Natural killer cell treated with Interleukin-12 subunit alpha and Interleukin-12 subunit beta and Interleukin-15 and Interleukin-18, amount 100 ng/mL, for 72 hours (primary cell): ENCODE measurements around the gene MEN1. TPM values are rescaled to one million over a fixed set of nuclear protein-coding genes. Genes with fewer than 3 reads are reported as not detected.
A peak's percentile ranks its signal among the peaks of the same experiment; 100 is the strongest.

Source experiments
- ATAC-seq, 2 donors: fragments of 150-1000 bp; cut with Tn5 transposase in 1 of 2; sonication (Bioruptor Pico), chemical (Tn5 transposase) in 1 of 2; 2 replicates each; pipeline ENCODE4 v1.10.0; 2021
- DNase-seq: peaks from one replicate; pipeline ENCODE4 v3.0.0; 2022; ENCODE audit warnings: low spot score
- H3K27ac Mint-ChIP-seq, 2 donors: 1 replicate in 1 of 2; 2 replicates in 1 of 2; pipeline ENCODE4 v1.8.0; 2022; ENCODE audit warnings: mixed read lengths in 2 of 2, mild to moderate bottlenecking in 1 of 2, moderate library complexity in 1 of 2
- H3K27me3 Mint-ChIP-seq, 2 donors: 1 replicate in 1 of 2; 2 replicates in 1 of 2; pipeline ENCODE4 v1.8.0; 2022; ENCODE audit warnings: mixed read lengths in 2 of 2
- H3K36me3 Mint-ChIP-seq: one replicate; pipeline ENCODE4 v1.8.0; 2022; ENCODE audit warnings: mixed read lengths
- H3K4me1 Mint-ChIP-seq, 2 donors: 1 replicate in 1 of 2; 2 replicates in 1 of 2; pipeline ENCODE4 v1.8.0; 2022; ENCODE audit warnings: low read depth in 2 of 2, mixed read lengths in 2 of 2, mild to moderate bottlenecking in 1 of 2
- H3K4me3 Mint-ChIP-seq: one replicate; pipeline ENCODE4 v1.8.0; 2022; ENCODE audit warnings: mixed read lengths
- H3K9me3 Mint-ChIP-seq: 2 replicates; pipeline ENCODE4 v1.8.0; 2022; ENCODE audit warnings: mixed read lengths
- total RNA-seq, 2 donors: library from RNA; stranded (reverse); gene quantifications; one replicate each; pipeline ENCODE4 v1.2.3, GENCODE V29; 2022

MEN1 gene
- 10 to 100 TPM; 32.6 to 53.5 TPM for total RNA-seq

GRCh38 chr11:64810271-64810890, at the start of gene MEN1:
MEN1 (minus strand) TSS chr11:64810551; CDS start chr11:64810109, 442 bp downstream.
- no peaks in the 10 kb centered on the region for H3K27me3 Mint-ChIP-seq
- ATAC-seq (peak; percentile 94 to 96), DNase-seq (peak; percentile 87)
- H3K4me1 Mint-ChIP-seq = peaks cover 20 to 21% of the 10 kb centered on the region in 2 donors
- no peaks in the 10 kb centered on the region for H3K36me3 Mint-ChIP-seq
- peak within 1 kb of the TSS; percentile 88 to 93 for H3K27ac Mint-ChIP-seq
- H3K4me3 Mint-ChIP-seq = peak within 1 kb of the TSS; percentile 93
- H3K9me3 Mint-ChIP-seq = no peaks in the 10 kb centered on the region

- peak overlapping the region; percentile 88 to 92 for H3K27ac Mint-ChIP-seq
- ATAC-seq (peak; percentile 80 to 84), DNase-seq (no peak)
- peaks cover 6% of the 10 kb centered on the region for H3K36me3 Mint-ChIP-seq
- peak overlapping the region; percentile 89 for H3K4me3 Mint-ChIP-seq
- H3K4me1 Mint-ChIP-seq = peaks cover 69 to 74% of the 10 kb centered on the region in 2 donors
- no peaks in the 10 kb centered on the region for H3K27me3 Mint-ChIP-seq
- H3K9me3 Mint-ChIP-seq = no peaks in the 10 kb centered on the region
Observed at GRCh38 chr11:64859542-64860414, 49.4 kb upstream of the MEN1 start.

DNA sequence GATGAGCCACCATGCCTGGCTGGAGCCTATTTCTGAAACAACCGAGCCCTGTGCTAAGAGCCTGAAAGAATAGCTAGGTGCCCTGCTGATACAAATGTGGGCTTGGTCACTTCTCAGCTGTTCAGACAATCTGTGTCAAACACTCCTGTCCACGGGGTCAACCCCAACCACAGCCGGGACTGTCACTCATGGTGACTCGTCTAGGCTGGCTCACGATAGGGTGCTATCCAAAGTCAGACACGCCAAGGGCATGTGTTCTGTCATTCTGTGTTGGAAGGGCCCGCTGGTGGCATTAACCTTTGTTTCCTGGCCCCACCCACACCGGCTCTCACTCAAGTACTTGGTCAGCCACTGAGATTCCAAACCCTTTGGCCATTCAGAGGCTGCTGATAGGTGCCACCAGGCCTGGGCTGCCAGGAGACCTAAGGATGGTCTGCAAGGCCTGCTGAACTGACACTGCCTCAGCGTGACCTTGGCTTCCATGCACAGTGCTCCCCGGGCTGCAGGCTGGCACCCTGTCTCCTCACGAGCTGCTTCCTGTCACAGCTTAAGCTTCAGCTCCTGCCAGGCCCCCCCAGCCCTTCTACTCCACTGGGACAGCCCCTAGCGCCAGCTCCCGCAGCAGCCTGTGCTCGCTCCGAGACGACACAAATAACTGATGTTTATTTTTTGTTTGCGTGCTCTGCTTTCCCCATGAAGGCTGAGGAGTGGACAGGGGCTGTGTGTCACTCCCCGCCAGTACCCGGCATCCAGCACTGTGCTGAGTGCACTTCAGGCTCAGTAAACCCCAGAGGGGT, 48.3 kb upstream of the MEN1 start:
- Mint-ChIP-seq H3K27ac (peak overlapping the region; percentile 88 to 92), H3K4me3 (peak overlapping the region; percentile 89), H3K36me3 (peaks cover 6% of the 10 kb centered on the region), H3K27me3 (no peaks in the 10 kb centered on the region), H3K9me3 (no peaks in the 10 kb centered on the region), H3K4me1 (peaks cover 68 to 69% of the 10 kb centered on the region in 2 donors)
- DNase-seq (peak; percentile 77), ATAC-seq (peak; percentile 62 to 64)

DNA sequence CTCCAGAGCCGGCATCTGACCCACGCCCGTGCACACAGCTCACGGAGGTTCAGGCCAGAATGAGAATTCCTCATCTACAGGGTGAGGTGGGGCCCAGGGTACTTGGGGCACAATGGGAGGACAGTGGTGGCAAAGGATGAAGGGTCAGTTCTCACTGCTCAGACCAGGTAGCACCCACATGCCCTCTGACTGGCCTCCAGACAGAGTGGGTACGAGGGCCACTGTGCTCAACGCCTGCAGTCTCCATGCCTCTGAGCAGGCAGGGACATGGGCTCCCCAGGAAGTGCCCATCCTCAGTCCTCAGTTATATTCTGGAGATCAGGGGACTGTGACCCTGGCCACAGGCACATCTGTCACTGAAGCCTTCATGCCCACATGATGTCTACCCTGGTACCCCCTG, 47.1 kb upstream of the MEN1 start:
- Mint-ChIP-seq H3K27me3 (no peaks in the 10 kb centered on the region), H3K27ac (peak overlapping the region; percentile 53 to 88), H3K9me3 (no peaks in the 10 kb centered on the region), H3K36me3 (peaks cover 6% of the 10 kb centered on the region), H3K4me1 (peaks cover 72% of the 10 kb centered on the region in 2 donors), H3K4me3 (peak overlapping the region; percentile 51)
- ATAC-seq (no peak), DNase-seq (no peak)

GRCh38 chr11:64856382-64857227, 46.3 kb upstream of the MEN1 start:
- Mint-ChIP-seq H3K27ac (peak overlapping the region; percentile 88 to 95), H3K27me3 (no peaks in the 10 kb centered on the region), H3K4me3 (peak overlapping the region; percentile 86), H3K9me3 (no peaks in the 10 kb centered on the region), H3K4me1 (peaks cover 73 to 75% of the 10 kb centered on the region in 2 donors), H3K36me3 (peaks cover 6% of the 10 kb centered on the region)
- DNase-seq (peak; percentile 87), ATAC-seq (peak; percentile 53 to 72)

DNA sequence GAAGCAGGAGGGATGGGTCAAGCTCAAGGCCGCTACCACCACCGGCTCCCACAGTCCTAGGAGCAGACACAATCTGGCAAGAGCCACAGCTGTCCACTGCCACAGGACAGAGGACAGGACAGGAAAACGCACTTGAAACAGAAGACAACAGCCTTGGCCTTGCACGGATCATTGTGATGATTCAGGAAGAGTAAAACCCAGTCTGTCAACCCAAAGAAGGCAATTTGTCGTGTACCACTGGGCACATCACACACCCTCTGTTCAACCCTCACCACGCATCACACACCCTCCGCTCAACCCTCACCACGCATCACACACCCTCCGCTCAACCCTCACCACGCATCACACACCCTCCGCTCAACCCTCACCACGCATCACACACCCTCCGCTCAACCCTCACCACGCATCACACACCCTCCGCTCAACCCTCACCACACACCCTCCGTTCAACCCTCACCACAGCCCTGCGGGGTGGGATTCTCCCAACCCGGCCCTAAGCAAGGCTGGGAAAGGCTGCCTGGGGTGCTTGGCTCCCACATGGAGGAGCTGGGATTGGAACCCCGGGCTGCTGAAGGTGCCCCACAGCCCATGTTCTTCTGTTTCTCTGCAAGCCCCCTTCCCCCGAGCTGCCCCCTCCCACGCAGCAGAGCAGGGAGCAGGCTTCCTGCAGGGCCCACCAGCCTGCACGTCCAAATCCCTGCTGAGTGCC, 45.4 kb upstream of the MEN1 start:
- ATAC-seq (no peak), DNase-seq (no peak)
- H3K27ac Mint-ChIP-seq = peak overlapping the region; percentile 88 to 95
- peaks cover 76 to 78% of the 10 kb centered on the region in 2 donors for H3K4me1 Mint-ChIP-seq
- no peaks in the 10 kb centered on the region for H3K27me3 Mint-ChIP-seq
- H3K9me3 Mint-ChIP-seq = no peaks in the 10 kb centered on the region
- H3K4me3 Mint-ChIP-seq = peak overlapping the region; percentile 86
- H3K36me3 Mint-ChIP-seq = peaks cover 6% of the 10 kb centered on the region

DNA sequence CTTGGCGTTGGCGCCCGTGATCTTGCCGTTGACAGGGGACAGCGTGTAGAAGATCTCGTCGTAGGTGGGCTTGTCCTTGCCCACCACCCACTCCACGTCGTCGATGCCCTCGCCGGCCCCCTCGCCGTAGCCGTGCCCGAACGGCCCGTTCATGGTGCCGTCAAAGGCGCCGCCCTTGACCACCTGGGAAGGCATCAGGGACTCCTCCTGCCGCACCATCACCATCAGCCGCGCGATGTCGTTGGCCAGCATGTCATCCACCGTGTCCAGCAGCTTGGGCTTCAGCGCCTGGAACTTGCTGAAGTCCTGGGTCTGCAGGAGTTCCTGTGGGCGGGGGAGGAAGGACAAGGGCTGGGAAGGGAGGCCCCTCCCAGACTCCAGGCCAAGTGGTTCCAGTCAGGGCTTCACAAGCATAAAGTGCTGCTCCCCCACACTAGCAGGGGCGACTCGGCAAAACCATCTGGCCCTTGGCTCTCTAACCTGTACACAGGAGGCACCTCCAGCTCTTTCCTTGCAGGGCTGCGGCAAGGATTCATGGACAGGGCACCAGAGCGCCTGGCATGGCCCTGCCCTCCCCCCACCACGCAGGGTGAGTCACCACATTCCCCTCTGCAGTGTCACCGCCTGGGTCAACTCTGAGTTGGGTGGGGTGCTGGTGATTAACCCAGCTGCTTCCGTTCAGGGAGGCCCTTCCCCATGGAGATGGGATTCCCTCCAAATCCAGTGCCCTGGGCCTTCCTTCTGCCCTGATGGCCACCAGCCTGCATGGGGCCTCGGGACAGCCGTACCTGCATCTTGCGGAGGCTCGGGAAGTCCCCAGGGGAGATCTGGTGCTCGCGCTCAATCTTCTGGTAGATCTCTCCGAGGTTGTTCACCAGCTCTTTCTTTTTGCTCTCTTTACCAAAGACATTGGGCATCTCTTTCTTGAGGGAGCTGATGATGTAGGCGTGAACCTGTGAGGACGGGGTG, 44.5 kb upstream of the MEN1 start:
- H3K4me3 Mint-ChIP-seq = peak overlapping the region; percentile 86
- peaks cover 71 to 73% of the 10 kb centered on the region in 2 donors for H3K4me1 Mint-ChIP-seq

DNA sequence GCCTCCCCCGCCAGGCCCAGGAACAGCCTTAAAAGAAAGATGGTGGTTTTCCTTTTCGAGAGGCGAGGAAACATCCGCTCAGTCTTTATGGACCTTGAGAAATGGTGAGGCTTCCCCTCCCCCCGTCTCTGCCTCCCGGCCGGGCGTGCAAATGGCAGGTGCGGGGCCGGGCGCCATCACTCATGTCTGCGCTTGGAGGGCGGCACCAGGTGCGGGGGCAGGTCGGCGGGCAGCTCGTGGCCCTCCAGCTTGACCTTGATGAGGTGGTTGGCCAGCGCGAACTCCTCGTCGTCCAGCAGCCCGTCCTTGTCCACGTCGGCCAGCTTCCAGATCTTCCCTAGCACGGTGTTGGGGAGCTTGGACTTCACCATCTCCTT, 43.8 kb upstream of the MEN1 start:
- Mint-ChIP-seq H3K36me3 (peaks cover 6% of the 10 kb centered on the region), H3K27ac (peak overlapping the region; percentile 88 to 95), H3K4me3 (peak overlapping the region; percentile 86), H3K27me3 (no peaks in the 10 kb centered on the region), H3K9me3 (no peaks in the 10 kb centered on the region), H3K4me1 (peaks cover 71 to 72% of the 10 kb centered on the region in 2 donors)
- ATAC-seq = no peak
- DNase-seq = no peak

More for the DNA sequence above, 44.5 kb upstream of the MEN1 start:
- peaks cover 6% of the 10 kb centered on the region for H3K36me3 Mint-ChIP-seq
- ATAC-seq = no peak
- peak overlapping the region; percentile 88 to 95 for H3K27ac Mint-ChIP-seq
- no peaks in the 10 kb centered on the region for H3K9me3 Mint-ChIP-seq
- no peak for DNase-seq
- no peaks in the 10 kb centered on the region for H3K27me3 Mint-ChIP-seq

DNA sequence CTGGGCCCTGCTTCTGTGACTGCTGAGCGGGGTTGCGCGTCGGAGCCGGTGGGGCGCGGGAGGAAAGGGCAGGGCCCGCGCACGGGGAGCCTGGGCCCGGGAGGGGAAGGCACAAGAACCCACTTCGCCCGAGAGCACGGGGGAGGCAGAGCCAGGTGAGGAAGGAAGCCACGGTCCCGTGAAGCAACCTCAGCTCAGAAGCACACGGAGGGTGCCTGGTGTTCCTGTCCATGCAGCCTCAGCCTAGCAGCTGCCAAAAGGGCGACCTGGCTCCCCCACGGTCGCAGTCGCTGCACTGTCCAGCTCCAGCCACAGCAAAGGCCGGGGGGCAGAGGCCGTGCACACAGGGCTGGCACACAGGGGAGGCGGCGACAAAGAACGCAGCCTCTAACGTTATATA, 43.4 kb upstream of the MEN1 start:
- Mint-ChIP-seq H3K4me3 (peak overlapping the region; percentile 80), H3K4me1 (peaks cover 70 to 71% of the 10 kb centered on the region in 2 donors), H3K36me3 (peaks cover 6% of the 10 kb centered on the region), H3K27ac (peak overlapping the region; percentile 78 to 92), H3K9me3 (no peaks in the 10 kb centered on the region), H3K27me3 (no peaks in the 10 kb centered on the region)
- DNase-seq (no peak), ATAC-seq (no peak)

- no peaks in the 10 kb centered on the region for H3K9me3 Mint-ChIP-seq
- H3K4me1 Mint-ChIP-seq = peaks cover 72% of the 10 kb centered on the region in 2 donors
- ATAC-seq (peak; percentile 33 to 59), DNase-seq (peak; percentile 79)
- H3K27ac Mint-ChIP-seq = peak overlapping the region; percentile 78 to 92
- H3K4me3 Mint-ChIP-seq = peak overlapping the region; percentile 80
- peaks cover 6% of the 10 kb centered on the region for H3K36me3 Mint-ChIP-seq
- H3K27me3 Mint-ChIP-seq = no peaks in the 10 kb centered on the region
Observed at GRCh38 chr11:64852804-64853509, 42.6 kb upstream of the MEN1 start.

- peaks cover 75 to 76% of the 10 kb centered on the region in 2 donors for H3K4me1 Mint-ChIP-seq
- peaks cover 6% of the 10 kb centered on the region for H3K36me3 Mint-ChIP-seq
- DNase-seq (no peak), ATAC-seq (no peak)
- peak overlapping the region; percentile 80 for H3K4me3 Mint-ChIP-seq
- peak overlapping the region; percentile 78 to 92 for H3K27ac Mint-ChIP-seq
- H3K27me3 Mint-ChIP-seq = no peaks in the 10 kb centered on the region
- no peaks in the 10 kb centered on the region for H3K9me3 Mint-ChIP-seq
Observed at GRCh38 chr11:64851831-64852351, 41.5 kb upstream of the MEN1 start.
